ENCODE data around the gene COX7A1. TPM values are rescaled to one million over a fixed set of nuclear protein-coding genes. Genes with fewer than 3 reads are reported as not detected.
"Not testable (repeated sequence)": the region's sequence is repeated elsewhere in the genome, so short reads cannot be mapped to it uniquely, and the experiment has no call there.

The COX7A1 gene
- 1.0 and 1.4 TPM in 2 replicates for total RNA-seq

- Histone ChIP-seq H3K36me3 (ENCODE audit: control insufficient read depth, insufficient read depth, low read length) (peaks cover 1% of the 10 kb centered on the region), H3K4me3 (ENCODE audit: low read depth, low read length) (no peak within 1 kb of the TSS), H3K27me3 (ENCODE audit: control insufficient read depth, insufficient read depth, low read length) (no peaks in the 10 kb centered on the region)
- TF ChIP-seq CTCF (IDR thresholded peaks at IDR 0.05; ENCODE audit: insufficient read depth, low read length, poor library complexity, severe bottlenecking) = no peak
- DNase-seq (ENCODE audit: low read depth) = no peak
Observed at GRCh38 chr19:36152352-36153091, at the start of gene COX7A1. Gene COX7A1 (minus strand): TSS chr19:36152447. CDS start chr19:36152407, 40 bp downstream.

GRCh38 chr19:36201684-36202083 is 49.4 kb upstream of the COX7A1 start:
- no peak overlapping the region for H3K4me3 ChIP-seq (ENCODE audit: low read depth, low read length)
- no peak for DNase-seq (ENCODE audit: low read depth)
- no peak for TF ChIP-seq CTCF (IDR thresholded peaks at IDR 0.05; ENCODE audit: insufficient read depth, low read length, poor library complexity, severe bottlenecking)
- no peaks in the 10 kb centered on the region for H3K27me3 ChIP-seq (ENCODE audit: control insufficient read depth, insufficient read depth, low read length)
- no peaks in the 10 kb centered on the region for H3K36me3 ChIP-seq (ENCODE audit: control insufficient read depth, insufficient read depth, low read length)

GRCh38 chr19:36198119-36198518 is 45.9 kb upstream of the COX7A1 start:
- DNase-seq (ENCODE audit: low read depth) = no peak
- Histone ChIP-seq H3K4me3 (ENCODE audit: low read depth, low read length) (no peak overlapping the region), H3K36me3 (ENCODE audit: control insufficient read depth, insufficient read depth, low read length) (no peaks in the 10 kb centered on the region), H3K27me3 (ENCODE audit: control insufficient read depth, insufficient read depth, low read length) (no peaks in the 10 kb centered on the region)
- no peak for TF ChIP-seq CTCF (IDR thresholded peaks at IDR 0.05; ENCODE audit: insufficient read depth, low read length, poor library complexity, severe bottlenecking)

- no peak overlapping the region for H3K4me3 ChIP-seq (ENCODE audit: low read depth, low read length)
- H3K36me3 ChIP-seq (ENCODE audit: control insufficient read depth, insufficient read depth, low read length) = no peaks in the 10 kb centered on the region
- no peak for TF ChIP-seq CTCF (IDR thresholded peaks at IDR 0.05; ENCODE audit: insufficient read depth, low read length, poor library complexity, severe bottlenecking)
- no peak for DNase-seq (ENCODE audit: low read depth)
- no peaks in the 10 kb centered on the region for H3K27me3 ChIP-seq (ENCODE audit: control insufficient read depth, insufficient read depth, low read length)
Observed at GRCh38 chr19:36196249-36196648, 44.0 kb upstream of the COX7A1 start.

GRCh38 chr19:36186722-36187121 is 34.5 kb upstream of the COX7A1 start:
- not testable (repeated sequence) for H3K27me3 ChIP-seq (ENCODE audit: control insufficient read depth, insufficient read depth, low read length); H3K4me3 ChIP-seq (ENCODE audit: low read depth, low read length); DNase-seq (ENCODE audit: low read depth); H3K36me3 ChIP-seq (ENCODE audit: control insufficient read depth, insufficient read depth, low read length)

- H3K36me3 ChIP-seq (ENCODE audit: control insufficient read depth, insufficient read depth, low read length) = no peaks in the 10 kb centered on the region
- no peak for TF ChIP-seq CTCF (IDR thresholded peaks at IDR 0.05; ENCODE audit: insufficient read depth, low read length, poor library complexity, severe bottlenecking)
- H3K4me3 ChIP-seq (ENCODE audit: low read depth, low read length) = no peak overlapping the region
- H3K27me3 ChIP-seq (ENCODE audit: control insufficient read depth, insufficient read depth, low read length) = no peaks in the 10 kb centered on the region
- DNase-seq (ENCODE audit: low read depth) = no peak
Observed at GRCh38 chr19:36183245-36183628, 31.0 kb upstream of the COX7A1 start.
